ENCODE results near the gene SCRN2. TPM values are rescaled to one million over a fixed set of nuclear protein-coding genes. Genes with fewer than 3 reads are reported as not detected.

SCRN2 gene
- total and polyA plus RNA-seq, 2 of the 13 experiments (the other 11 are each of a cell fraction or from before 2014, with no cell fraction given): 21.7 to 29.5 TPM

GRCh38 chr17:47800686-47801085, 40.4 kb downstream of the SCRN2 start (continued):
- no peak for TF ChIP-seq DMTF1 (CRISPR knock-in tag; IDR thresholded peaks at IDR 0.05)
- no peak for TF ChIP-seq ZBTB33 (CRISPR knock-in tag; IDR thresholded peaks at IDR 0.05)

DNA sequence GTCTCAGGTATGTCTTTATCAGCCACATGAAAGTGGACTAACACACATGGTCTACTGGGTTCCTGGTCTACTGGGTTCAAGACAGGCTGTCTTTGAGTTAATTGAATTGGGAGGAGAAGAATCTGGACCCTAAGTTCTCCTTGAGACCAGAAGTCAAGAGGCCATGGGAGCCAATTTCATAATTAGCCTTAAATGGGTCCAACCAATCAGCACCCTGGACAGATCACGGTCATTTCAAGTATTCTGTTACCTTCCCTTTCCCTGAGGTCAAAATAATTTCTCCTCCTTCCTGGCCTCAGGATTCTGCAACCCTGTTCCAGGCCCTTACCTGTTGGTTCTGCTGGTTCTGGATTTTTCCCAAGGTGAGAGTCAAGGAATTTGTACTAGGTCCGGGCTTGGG, 43.3 kb downstream of the SCRN2 start:
- DNase-seq (ENCODE audit: low spot score) (no peak), FAIRE-seq (no peak), ATAC-seq (no peak)
- Histone ChIP-seq H3K9ac (ENCODE audit: insufficient read depth, low read depth, low read length) (no peak overlapping the region), H3K4me1 (ENCODE audit: insufficient read depth, low read length) (no peaks in the 10 kb centered on the region), H3K9me3 (ENCODE audit: low read length) (no peaks in the 10 kb centered on the region), H3K27me3 (ENCODE audit: control insufficient read depth in 1 of 2, insufficient read depth in 2 of 2, low read length in 2 of 2) (peaks cover 2 to 28% of the 10 kb centered on the region in 2 experiments; a peak in 4 of 5 replicates), H3K36me3 (replicated peaks in 1 of 2; ENCODE audit: control insufficient read depth in 1 of 2, insufficient read depth in 2 of 2, low read length in 2 of 2) (no peaks in the 10 kb centered on the region), H3K27ac (ENCODE audit: extremely low read length, insufficient read depth, low read length) (no peak overlapping the region), H3K4me3 (replicated peaks in 1 of 3; ENCODE audit: insufficient read depth in 1 of 3, low read depth in 2 of 3, low read length in 3 of 3) (no peak overlapping the region), H4K20me1 (ENCODE audit: insufficient read depth, low read length) (peaks cover 4% of the 10 kb centered on the region; the same call in 1 of the 2 replicates), H3K79me2 (ENCODE audit: insufficient read depth, low read length) (no peaks in the 10 kb centered on the region), H2AFZ (ENCODE audit: low read length) (no peak overlapping the region), H3K4me2 (ENCODE audit: low read depth, low read length) (no peak overlapping the region)
- 7% methylated on average over 2 of the region's 2 CpGs for WGBS (ENCODE audit: low lambda C conversion rate)
- CTCF ChIA-PET (ENCODE audit: low intra/inter-chr PET ratio, low total read pairs): no interaction called here
- no TSS peak for BruUV-seq (replicated peaks)
- in situ Hi-C loops (cut with HindIII; ENCODE audit: extremely low pct_ligation_motif_present, low pct_unique_long_range_greater_than_20kb): no loop called here
- POLR2A ChIA-PET: no interaction called here
- TF ChIP-seq ZNF501 (CRISPR knock-in tag; IDR thresholded peaks at IDR 0.05) (no peak), ZXDC (CRISPR knock-in tag; IDR thresholded peaks at IDR 0.05) (no peak), EHMT2 (IDR thresholded peaks at IDR 0.05; ENCODE audit: borderline replicate concordance, low read depth, low read length) (peak; percentile 70), MEF2D (CRISPR knock-in tag; IDR thresholded peaks at IDR 0.05) (no peak), MIER2 (CRISPR knock-in tag; IDR thresholded peaks at IDR 0.05) (peak; percentile 92)
- TF ChIP-seq, protein P1, sequence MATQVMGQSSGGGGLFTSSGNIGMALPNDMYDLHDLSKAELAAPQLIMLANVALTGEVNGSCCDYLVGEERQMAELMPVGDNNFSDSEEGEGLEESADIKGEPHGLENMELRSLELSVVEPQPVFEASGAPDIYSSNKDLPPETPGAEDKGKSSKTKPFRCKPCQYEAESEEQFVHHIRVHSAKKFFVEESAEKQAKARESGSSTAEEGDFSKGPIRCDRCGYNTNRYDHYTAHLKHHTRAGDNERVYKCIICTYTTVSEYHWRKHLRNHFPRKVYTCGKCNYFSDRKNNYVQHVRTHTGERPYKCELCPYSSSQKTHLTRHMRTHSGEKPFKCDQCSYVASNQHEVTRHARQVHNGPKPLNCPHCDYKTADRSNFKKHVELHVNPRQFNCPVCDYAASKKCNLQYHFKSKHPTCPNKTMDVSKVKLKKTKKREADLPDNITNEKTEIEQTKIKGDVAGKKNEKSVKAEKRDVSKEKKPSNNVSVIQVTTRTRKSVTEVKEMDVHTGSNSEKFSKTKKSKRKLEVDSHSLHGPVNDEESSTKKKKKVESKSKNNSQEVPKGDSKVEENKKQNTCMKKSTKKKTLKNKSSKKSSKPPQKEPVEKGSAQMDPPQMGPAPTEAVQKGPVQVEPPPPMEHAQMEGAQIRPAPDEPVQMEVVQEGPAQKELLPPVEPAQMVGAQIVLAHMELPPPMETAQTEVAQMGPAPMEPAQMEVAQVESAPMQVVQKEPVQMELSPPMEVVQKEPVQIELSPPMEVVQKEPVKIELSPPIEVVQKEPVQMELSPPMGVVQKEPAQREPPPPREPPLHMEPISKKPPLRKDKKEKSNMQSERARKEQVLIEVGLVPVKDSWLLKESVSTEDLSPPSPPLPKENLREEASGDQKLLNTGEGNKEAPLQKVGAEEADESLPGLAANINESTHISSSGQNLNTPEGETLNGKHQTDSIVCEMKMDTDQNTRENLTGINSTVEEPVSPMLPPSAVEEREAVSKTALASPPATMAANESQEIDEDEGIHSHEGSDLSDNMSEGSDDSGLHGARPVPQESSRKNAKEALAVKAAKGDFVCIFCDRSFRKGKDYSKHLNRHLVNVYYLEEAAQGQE (IDR thresholded peaks at IDR 0.05; ENCODE audit: borderline replicate concordance in 1 of 2, low read depth in 1 of 2, low read length in 2 of 2): peak; percentile 49 to 94
- intact Hi-C loops (cut with micrococcal nuclease; ENCODE audit: unreplicated experiment): no loop called here

Measured in HepG2 (cell line).